Tibial nerve (tissue), 3 donors: Measurements from ENCODE around the gene FGB.

Source experiments
- CTCF ChIP-seq, 5 experiments: fragments of 200-600 bp in 3 of 5; fragments of 450-650 bp in 2 of 5; sonication (generic) in 3 of 5; IDR thresholded peaks; one replicate each; pipeline ENCODE4 v1.5.1; 2016 to 2019; ENCODE audit warnings: antibody characterized with exemption in 5 of 5, mild to moderate bottlenecking in 3 of 5, moderate library complexity in 2 of 5
- POLR2A ChIP-seq, 2 donors: fragments of 450-650 bp; IDR thresholded peaks; one replicate each; pipeline ENCODE4 v1.6.1; 2017; ENCODE audit warnings: antibody characterized with exemption in 2 of 2, mild to moderate bottlenecking in 2 of 2, moderate library complexity in 2 of 2

GRCh38 chr4:154616731-154617130 lies 53.9 kb downstream of the FGB start:
- TF ChIP-seq CTCF (IDR thresholded peaks at IDR 0.05) = no peak
- no peak for TF ChIP-seq POLR2A (IDR thresholded peaks at IDR 0.05)
